H1 (cell line): ENCODE results near the gene CCDC191. TPM values are rescaled to one million over a fixed set of nuclear protein-coding genes. Genes with fewer than 3 reads are reported as not detected.

Source experiments
- CTCF ChIA-PET: fragments of 300-600 bp; sonication (Branson Sonifier 250); formaldehyde crosslinking; loops from one replicate; lab custom pipeline; 2021; ENCODE audit not compliant: partially characterized antibody; lab: Charles Lee
- POLR2A ChIA-PET: fragments of 300-600 bp; sonication (Branson Sonifier 250); formaldehyde crosslinking; loops from one replicate; lab custom pipeline; 2021; ENCODE audit warnings: inconsistent platforms; ENCODE audit not compliant: partially characterized antibody; lab: Charles Lee
- DNase-seq, 2 experiments: peaks; one replicate each; pipeline versions ENCODE4 v3.0.0 to v3.0.0-alpha.2; 2010 to 2022; ENCODE audit warnings: low spot score in 2 of 2, low read depth in 1 of 2, mixed read lengths in 1 of 2
- FAIRE-seq: peaks from 2 replicates; lab custom pipeline; 2011; peaks lifted over from hg19 to GRCh38; lab: Jason Lieb, UNC
- H2AFZ ChIP-seq: 2 replicates; pipeline ENCODE4 v1.8.1; 2012; ENCODE audit warnings: low read length, inconsistent platforms
- H2AK5ac ChIP-seq: 2 replicates; pipeline ENCODE4 v1.6.1; 2013; ENCODE audit warnings: low read depth, low read length
- H2BK120ac ChIP-seq: replicated peaks from 2 replicates; pipeline ENCODE3; 2013; ENCODE audit warnings: low read depth, low read length, inconsistent platforms
- H2BK12ac ChIP-seq: 2 replicates; pipeline ENCODE4 v1.6.1; 2013; ENCODE audit warnings: low read depth, low read length
- H2BK15ac ChIP-seq: 2 replicates; pipeline ENCODE4 v1.6.1; 2013; ENCODE audit warnings: low read length
- H2BK20ac ChIP-seq: 2 replicates; pipeline ENCODE4 v1.6.1; 2013; ENCODE audit warnings: low read length
- H2BK5ac ChIP-seq: 2 replicates; pipeline ENCODE4 v1.6.1; 2013; ENCODE audit warnings: low read depth, low read length
- H3K14ac ChIP-seq: 2 replicates; pipeline ENCODE4 v1.6.1; 2013; ENCODE audit warnings: inconsistent platforms; ENCODE audit not compliant: insufficient read length
- H3K18ac ChIP-seq: 2 replicates; pipeline ENCODE4 v1.6.1; 2013; ENCODE audit warnings: low read length; ENCODE audit errors: extremely low read depth
- H3K23ac ChIP-seq: 2 replicates; pipeline ENCODE4 v1.6.1; 2013; ENCODE audit warnings: inconsistent platforms; ENCODE audit not compliant: insufficient read length
- H3K23me2 ChIP-seq: 2 replicates; pipeline ENCODE4 v1.6.1; 2013; ENCODE audit warnings: low read depth, low read length
- H3K27ac ChIP-seq: 2 replicates; pipeline ENCODE4 v1.6.1; 2011; ENCODE audit warnings: low read depth, low read length, inconsistent platforms
- H3K27me3 ChIP-seq, 4 experiments: replicated peaks in 1 of 4; 1 replicate in 1 of 4; 2 replicates in 3 of 4; pipeline versions ENCODE4 v1.6.1 to v1.8.1; 2011 to 2013; ENCODE audit warnings: low read length in 3 of 4, mild to moderate bottlenecking in 3 of 4, inconsistent platforms in 2 of 4, mixed read lengths in 2 of 4, moderate library complexity in 1 of 4; ENCODE audit not compliant: control insufficient read depth in 3 of 4, insufficient read depth in 3 of 4; ENCODE audit errors: extremely low read depth in 1 of 4
- H3K36me3 ChIP-seq, 4 experiments: 2 replicates each; pipeline versions ENCODE4 v1.6.1 to v1.8.1; 2011 to 2013; ENCODE audit warnings: mild to moderate bottlenecking in 4 of 4, low read length in 3 of 4, moderate library complexity in 2 of 4, control low read depth in 1 of 4, inconsistent platforms in 1 of 4; ENCODE audit not compliant: insufficient read depth in 4 of 4, control insufficient read depth in 2 of 4
- H3K4ac ChIP-seq: replicated peaks from 2 replicates; pipeline ENCODE3; 2013; ENCODE audit warnings: low read length, low read depth, mixed read lengths, inconsistent platforms; ENCODE audit not compliant: insufficient read length
- H3K4me1 ChIP-seq, 4 experiments: replicated peaks in 1 of 4; 1 replicate in 1 of 4; 2 replicates in 3 of 4; pipeline versions ENCODE4 v1.6.1 to v1.8.1; 2011 to 2013; ENCODE audit warnings: low read length in 3 of 4, inconsistent platforms in 2 of 4, mixed read lengths in 1 of 4; ENCODE audit not compliant: insufficient read depth in 4 of 4, control insufficient read depth in 3 of 4
- H3K4me2 ChIP-seq, 2 experiments: 2 replicates each; pipeline versions ENCODE4 v1.6.1 to v1.8.1; 2011 to 2013; ENCODE audit warnings: low read depth in 2 of 2, low read length in 2 of 2, control low read depth in 1 of 2, inconsistent platforms in 1 of 2, mild to moderate bottlenecking in 1 of 2; ENCODE audit not compliant: insufficient read depth in 1 of 2
- H3K4me3 ChIP-seq, 4 experiments: fragments of 200-600, 300-600 bp in 1 of 4; sonication (generic), shearing (Covaris generic), sonication (Bioruptor Twin) in 1 of 4; 2 replicates each; pipeline versions ENCODE4 v1.5.1 to v1.8.1; 2011 to 2016; ENCODE audit warnings: low read length in 4 of 4, low read depth in 3 of 4, control low read depth in 2 of 4, inconsistent platforms in 2 of 4, mild to moderate bottlenecking in 2 of 4, mixed read lengths in 1 of 4, moderate library complexity in 1 of 4; ENCODE audit not compliant: insufficient read depth in 2 of 4; ENCODE audit errors: extremely low read depth in 1 of 4
- H3K56ac ChIP-seq: replicated peaks from 2 replicates; pipeline ENCODE3; 2013; ENCODE audit warnings: low read depth, mild to moderate bottlenecking, mixed read lengths, low read length, inconsistent platforms; ENCODE audit not compliant: insufficient read length
- H3K79me1 ChIP-seq: 2 replicates; pipeline ENCODE4 v1.6.1; 2013; ENCODE audit warnings: low read depth, low read length, control low read depth
- H3K79me2 ChIP-seq, 2 experiments: 2 replicates each; pipeline versions ENCODE4 v1.6.1 to v1.8.1; 2012 to 2013; ENCODE audit warnings: low read length in 2 of 2, mild to moderate bottlenecking in 2 of 2, inconsistent platforms in 1 of 2; ENCODE audit not compliant: insufficient read depth in 2 of 2, control insufficient read depth in 1 of 2
- H3K9ac ChIP-seq, 4 experiments: replicated peaks in 1 of 4; 1 replicate in 1 of 4; 2 replicates in 3 of 4; pipeline versions ENCODE4 v1.6.1 to v1.8.1; 2011 to 2013; ENCODE audit warnings: low read depth in 3 of 4, low read length in 3 of 4, control low read depth in 2 of 4, mild to moderate bottlenecking in 2 of 4, moderate library complexity in 2 of 4, inconsistent platforms in 1 of 4; ENCODE audit errors: extremely low read depth in 1 of 4
- H3K9me3 ChIP-seq, 2 experiments: 2 replicates each; pipeline versions ENCODE4 v1.6.1 to v1.8.1; 2012 to 2013; ENCODE audit warnings: mild to moderate bottlenecking in 2 of 2, moderate library complexity in 2 of 2, control low read depth in 1 of 2, inconsistent platforms in 1 of 2, low read depth in 1 of 2, low read length in 1 of 2, mixed read lengths in 1 of 2; ENCODE audit not compliant: insufficient read depth in 2 of 2
- H4K20me1 ChIP-seq, 2 experiments: replicated peaks in 1 of 2; 2 replicates each; pipeline versions ENCODE3 to v1.8.1; 2011 to 2013; ENCODE audit warnings: inconsistent platforms in 2 of 2, low read length in 2 of 2, mild to moderate bottlenecking in 1 of 2; ENCODE audit not compliant: insufficient read depth in 2 of 2, control insufficient read depth in 1 of 2
- H4K5ac ChIP-seq: 2 replicates; pipeline ENCODE4 v1.6.1; 2013; ENCODE audit warnings: low read length, low read depth, mixed read lengths, inconsistent platforms; ENCODE audit not compliant: insufficient read length
- H4K8ac ChIP-seq: 2 replicates; pipeline ENCODE4 v1.8.0; 2013; ENCODE audit warnings: mild to moderate bottlenecking, moderate library complexity, low read length, inconsistent platforms; ENCODE audit not compliant: insufficient read depth; ENCODE audit errors: extremely low read depth
- H4K91ac ChIP-seq: replicated peaks from 2 replicates; pipeline ENCODE3; 2013; ENCODE audit warnings: low read length, mixed read lengths, inconsistent platforms; ENCODE audit not compliant: insufficient read length
- WGBS, 2 experiments: shearing (Covaris generic) in 1 of 2; methylation state at CpG; one replicate each; pipeline versions ENCODE4 v1.1.6 to v1.1.7; 2013 to 2015; ENCODE audit warnings: low lambda C conversion rate in 2 of 2, mixed read lengths in 2 of 2, inconsistent platforms in 1 of 2, low coverage in 1 of 2, missing lambda C conversion rate in 1 of 2; ENCODE audit not compliant: insufficient replicate concordance in 2 of 2, insufficient coverage in 1 of 2, insufficient read length in 1 of 2; ENCODE audit errors: extremely low coverage in 1 of 2, missing lambda C conversion rate in 1 of 2; 5-methylcytosine and 5-hydroxymethylcytosine counted together
- polyA plus RNA-seq, 7 experiments: library from polyadenylated mRNA; depleted of rRNA in 3 of 7; stranded (reverse) in 5 of 7; unstranded in 2 of 7; fragments of >200 nt in 5 of 7; fragments of 200-250 nt in 2 of 7; gene quantifications; 1 replicate in 5 of 7; 2 replicates in 1 of 7; 4 replicates in 1 of 7; pipeline versions ENCODE4 v1.2.1 to v1.2.3, GENCODE V29; 2011 to 2013; ENCODE audit warnings: missing spikeins in 2 of 7, mixed read lengths in 2 of 7
- total RNA-seq: library from RNA; stranded (reverse); fragmentation: NEBNext Ultra II Directional; extraction: Animal tissue kit (Norgen Biotek cat#: 25700); gene quantifications from 2 replicates; pipeline ENCODE4 v1.2.1, GENCODE V29; 2021
- TF ChIP-seq, protein P1 (sequence below): IDR thresholded peaks from 2 replicates; pipeline ENCODE4 v1.6.1; 2011; ENCODE audit warnings: low read length, improper control_type of control experiment

CCDC191 gene
- total and polyA plus RNA-seq, 2 of the 8 experiments (the other 6 are each of a cell fraction or from before 2014, with no cell fraction given), result 0.65 to 1.3 TPM

DNA sequence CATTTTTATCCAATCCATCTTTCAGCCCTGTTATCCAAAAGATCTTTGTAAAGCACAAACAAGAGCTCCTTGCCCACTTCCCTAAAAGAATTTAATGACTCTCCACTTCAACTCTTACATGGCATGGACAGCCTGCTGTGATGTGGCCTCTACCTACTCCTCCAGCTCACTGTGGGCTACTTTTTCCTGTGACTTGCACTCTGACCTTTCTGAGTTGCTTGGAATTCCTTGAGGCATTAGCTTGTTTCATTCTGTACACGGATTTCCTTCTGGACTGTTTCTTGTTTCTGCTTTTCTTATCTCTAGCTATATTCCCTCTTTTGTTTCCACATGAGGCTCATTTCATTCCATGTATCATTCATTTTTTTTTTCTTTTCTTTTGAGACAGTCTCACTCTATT lies 15.5 kb upstream of the CCDC191 start:
- Histone ChIP-seq H3K9me3 (no peaks in the 10 kb centered on the region), H3K14ac (no peak overlapping the region), H4K91ac (no peak overlapping the region), H3K27me3 (no peaks in the 10 kb centered on the region), H2BK5ac (no peak overlapping the region), H2AK5ac (no peak overlapping the region), H3K23me2 (no peaks in the 10 kb centered on the region), H3K9ac (no peak overlapping the region), H2BK12ac (no peak overlapping the region), H2BK20ac (no peak overlapping the region), H3K27ac (no peak overlapping the region), H2BK120ac (no peak overlapping the region), H3K36me3 (peaks cover 17 to 79% (median 54%) of the 10 kb centered on the region in 4 experiments), H3K56ac (no peak overlapping the region), H3K4me3 (no peak overlapping the region), H3K79me1 (no peaks in the 10 kb centered on the region; the same call in 1 of the 2 replicates), H3K79me2 (peaks cover 3 to 15% of the 10 kb centered on the region in 2 experiments; a peak in 3 of 4 replicates), H3K23ac (no peak overlapping the region), H3K4me1 (no peaks in the 10 kb centered on the region), H3K4ac (no peak overlapping the region), H4K8ac (no peak overlapping the region), H4K20me1 (peaks cover 2 to 5% of the 10 kb centered on the region in 2 experiments), H2BK15ac (no peak overlapping the region), H3K4me2 (no peak overlapping the region), H2AFZ (no peak overlapping the region), H3K18ac (no peak overlapping the region), H4K5ac (no peak overlapping the region)
- DNase-seq (no peak), FAIRE-seq (no peak)
- POLR2A ChIA-PET, result interaction anchor here (1.0 to 1.3 kb wide), 2 partner anchors 9 to 62 kb away, joined by 3 read pairs; no protein-coding TSS in a partner anchor
- 81% methylated on average over 1 of the region's 1 CpG; no CpG with 5 or more reads in 1 of the 2 experiments for WGBS, 2 experiments
- TF ChIP-seq, protein P1, sequence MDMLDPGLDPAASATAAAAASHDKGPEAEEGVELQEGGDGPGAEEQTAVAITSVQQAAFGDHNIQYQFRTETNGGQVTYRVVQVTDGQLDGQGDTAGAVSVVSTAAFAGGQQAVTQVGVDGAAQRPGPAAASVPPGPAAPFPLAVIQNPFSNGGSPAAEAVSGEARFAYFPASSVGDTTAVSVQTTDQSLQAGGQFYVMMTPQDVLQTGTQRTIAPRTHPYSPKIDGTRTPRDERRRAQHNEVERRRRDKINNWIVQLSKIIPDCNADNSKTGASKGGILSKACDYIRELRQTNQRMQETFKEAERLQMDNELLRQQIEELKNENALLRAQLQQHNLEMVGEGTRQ, result no peak
- CTCF ChIA-PET, result interaction anchor here (0.6 to 1.3 kb wide), 2 partner anchors 9 to 102 kb away, joined by 3 to 4 read pairs; no protein-coding TSS in a partner anchor
